ENCODE data around the gene SVEP1. TPM values are rescaled to one million over a fixed set of nuclear protein-coding genes. Genes with fewer than 3 reads are reported as not detected.

Gene SVEP1
- total and polyA plus RNA-seq, 8 donors = 0.43 to 64.4 (median 8.4) TPM

DNA sequence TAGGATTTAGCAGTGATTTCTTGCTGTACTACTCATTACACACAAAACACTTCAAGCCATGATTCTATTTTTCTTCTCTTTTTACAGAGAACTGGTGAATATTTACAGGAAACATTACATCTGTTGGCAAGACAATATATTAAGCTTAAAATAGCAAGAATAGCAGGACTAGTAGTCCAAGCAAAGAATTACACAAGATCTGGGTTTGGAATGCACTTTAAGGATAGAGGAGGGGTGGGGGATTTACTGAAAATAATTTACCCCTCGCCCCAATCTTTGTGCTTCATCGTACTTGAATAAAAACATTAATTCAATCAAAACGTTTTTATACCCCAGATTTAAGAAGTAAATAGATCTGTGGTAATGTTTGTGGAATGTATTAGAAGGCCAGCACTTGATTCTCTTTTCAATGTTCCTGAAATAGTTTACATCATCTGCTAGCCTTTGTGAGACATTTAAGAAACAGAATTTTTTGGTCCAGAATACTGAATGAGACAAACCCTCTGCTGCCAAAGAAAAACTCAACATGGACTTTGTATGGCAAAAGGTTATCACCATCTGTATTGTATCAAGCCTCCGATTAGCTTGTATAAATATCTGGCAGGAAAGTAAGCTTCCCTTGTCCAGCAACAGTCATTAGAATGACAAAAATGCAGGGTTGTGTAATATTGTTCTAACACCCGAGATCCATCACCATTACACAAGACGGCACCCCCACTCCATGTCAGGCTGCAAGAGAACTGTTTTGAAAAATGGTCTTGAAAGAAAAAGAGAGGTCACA, 23.8 kb downstream of the SVEP1 start:
- Histone ChIP-seq H3K4me3 (no peak overlapping the region), H3K27me3 (no peaks in the 10 kb centered on the region), H3K36me3 (no peaks in the 10 kb centered on the region), H3K27ac (peak overlapping the region in 4 of 5 donors; percentile 46 to 64 (median 58)), H3K4me1 (peaks cover 0 to 34% (median 14%) of the 10 kb centered on the region in 4 donors), H3K9me3 (peaks cover 0 to 4% (median 0%) of the 10 kb centered on the region in 4 donors)
- 10 to 24% (median 16%) methylated on average over 6 of the region's 6 CpGs for WGBS, 5 donors
- TF ChIP-seq POLR2AphosphoS5 (IDR thresholded peaks at IDR 0.05) (peak; percentile 49 to 86 (median 72)), EP300 (IDR thresholded peaks at IDR 0.05) (no peak)
- peak; percentile 28 to 86 for DNase-seq
- intact Hi-C loops (cut with DNase I; ENCODE audit: low total_unique reads) = no loop called here

DNA sequence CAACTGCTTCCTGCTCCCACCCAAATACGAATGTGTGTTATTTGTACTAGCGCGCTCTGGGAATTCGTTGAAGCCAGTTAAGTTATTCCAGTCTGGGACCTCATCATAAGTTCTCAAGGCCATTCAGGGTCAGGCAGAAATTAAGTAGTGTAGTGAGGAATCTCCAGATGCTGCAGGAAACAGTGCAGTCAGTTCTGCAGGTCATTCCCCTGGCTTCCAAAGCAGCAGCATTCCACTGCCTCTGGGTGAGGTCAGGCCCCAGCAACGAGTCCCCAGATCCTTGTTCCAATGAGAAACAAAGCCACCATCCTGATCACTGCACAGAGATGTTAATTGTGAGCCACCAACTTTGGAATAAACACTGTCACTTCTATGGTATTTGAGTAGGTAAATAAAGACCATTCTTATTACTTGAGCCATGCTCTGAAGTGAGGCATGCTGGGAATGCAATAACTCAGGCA, 33.1 kb downstream of the SVEP1 start:
- Histone ChIP-seq H3K27ac (no peak overlapping the region), H3K36me3 (no peaks in the 10 kb centered on the region), H3K27me3 (no peaks in the 10 kb centered on the region), H3K4me3 (no peak overlapping the region), H3K4me1 (no peaks in the 10 kb centered on the region), H3K9me3 (no peaks in the 10 kb centered on the region)
- TF ChIP-seq POLR2AphosphoS5 (IDR thresholded peaks at IDR 0.05) (no peak), EP300 (IDR thresholded peaks at IDR 0.05) (no peak), POLR2A (IDR thresholded peaks at IDR 0.05) (no peak)
- TF ChIP-seq, protein P1, sequence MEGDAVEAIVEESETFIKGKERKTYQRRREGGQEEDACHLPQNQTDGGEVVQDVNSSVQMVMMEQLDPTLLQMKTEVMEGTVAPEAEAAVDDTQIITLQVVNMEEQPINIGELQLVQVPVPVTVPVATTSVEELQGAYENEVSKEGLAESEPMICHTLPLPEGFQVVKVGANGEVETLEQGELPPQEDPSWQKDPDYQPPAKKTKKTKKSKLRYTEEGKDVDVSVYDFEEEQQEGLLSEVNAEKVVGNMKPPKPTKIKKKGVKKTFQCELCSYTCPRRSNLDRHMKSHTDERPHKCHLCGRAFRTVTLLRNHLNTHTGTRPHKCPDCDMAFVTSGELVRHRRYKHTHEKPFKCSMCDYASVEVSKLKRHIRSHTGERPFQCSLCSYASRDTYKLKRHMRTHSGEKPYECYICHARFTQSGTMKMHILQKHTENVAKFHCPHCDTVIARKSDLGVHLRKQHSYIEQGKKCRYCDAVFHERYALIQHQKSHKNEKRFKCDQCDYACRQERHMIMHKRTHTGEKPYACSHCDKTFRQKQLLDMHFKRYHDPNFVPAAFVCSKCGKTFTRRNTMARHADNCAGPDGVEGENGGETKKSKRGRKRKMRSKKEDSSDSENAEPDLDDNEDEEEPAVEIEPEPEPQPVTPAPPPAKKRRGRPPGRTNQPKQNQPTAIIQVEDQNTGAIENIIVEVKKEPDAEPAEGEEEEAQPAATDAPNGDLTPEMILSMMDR (IDR thresholded peaks at IDR 0.05) = no peak
- WGBS, 5 donors = 61 to 77% (median 70%) methylated on average over 5 of the region's 5 CpGs
- intact Hi-C loops (cut with DNase I; ENCODE audit: low total_unique reads) = no loop called here
- no peak for DNase-seq

DNA sequence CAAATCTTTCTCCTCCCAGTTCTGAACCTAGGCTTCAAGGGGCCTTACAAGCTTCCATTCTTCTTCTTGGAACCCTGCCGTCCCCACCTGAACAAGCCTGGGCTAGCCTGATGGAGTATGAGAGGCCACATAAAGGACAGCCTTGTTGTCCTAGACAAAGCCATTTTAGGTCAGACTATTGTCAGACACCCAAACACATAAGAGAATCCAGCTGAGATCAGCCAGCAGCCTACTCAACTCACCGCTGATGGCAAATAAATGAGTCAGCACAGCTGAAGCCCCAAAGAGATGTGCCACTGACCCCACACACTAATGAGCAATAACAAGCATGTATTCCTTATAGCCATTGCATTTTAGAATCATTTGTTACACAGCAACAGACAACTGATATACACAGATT, 33.8 kb downstream of the SVEP1 start:
- Histone ChIP-seq H3K27ac (no peak overlapping the region), H3K4me1 (no peaks in the 10 kb centered on the region), H3K27me3 (no peaks in the 10 kb centered on the region), H3K4me3 (no peak overlapping the region), H3K9me3 (no peaks in the 10 kb centered on the region), H3K36me3 (no peaks in the 10 kb centered on the region)
- no peak for DNase-seq
- no peak for TF ChIP-seq POLR2A (IDR thresholded peaks at IDR 0.05)
- TF ChIP-seq, protein P1 (IDR thresholded peaks at IDR 0.05) = no peak
- no peak for TF ChIP-seq POLR2AphosphoS5 (IDR thresholded peaks at IDR 0.05)
- TF ChIP-seq EP300 (IDR thresholded peaks at IDR 0.05) = no peak
- 67 to 95% (median 90%) methylated on average over 2 of the region's 2 CpGs for WGBS, 5 donors
- intact Hi-C loops (cut with DNase I; ENCODE audit: low total_unique reads) = no loop called here

DNA sequence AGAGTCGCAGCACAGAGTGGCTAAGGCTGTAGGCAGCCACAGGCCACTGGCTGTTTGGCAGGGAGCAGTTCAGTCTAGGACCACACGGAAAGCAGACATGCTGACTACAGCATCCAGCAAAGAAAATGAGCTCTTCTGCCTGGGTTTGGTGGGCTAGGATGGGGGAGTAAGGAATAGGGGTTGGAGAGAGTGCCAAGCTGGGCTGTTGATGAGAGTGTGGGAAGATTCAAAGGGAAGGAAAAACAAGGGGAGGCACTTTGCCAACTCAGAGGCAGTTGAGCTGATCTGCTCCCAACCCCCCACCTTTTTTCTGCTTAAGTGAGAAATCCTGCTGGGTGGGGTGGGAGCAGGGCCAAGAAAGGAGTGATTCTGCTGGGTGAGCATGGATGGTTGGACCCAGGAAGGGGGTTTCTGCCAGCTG, 35.9 kb downstream of the SVEP1 start:
- intact Hi-C loops (cut with DNase I; ENCODE audit: low total_unique reads) = no loop called here
- 59 to 79% (median 67%) methylated on average over 2 of the region's 2 CpGs for WGBS, 5 donors
- Histone ChIP-seq H3K9me3 (no peaks in the 10 kb centered on the region), H3K27me3 (no peaks in the 10 kb centered on the region), H3K4me3 (no peak overlapping the region), H3K4me1 (peaks cover 0 to 4% (median 0%) of the 10 kb centered on the region in 4 donors), H3K36me3 (no peaks in the 10 kb centered on the region), H3K27ac (no peak overlapping the region)
- DNase-seq = peak in 1 of 2 donors; percentile 56
- TF ChIP-seq POLR2AphosphoS5 (IDR thresholded peaks at IDR 0.05) (no peak), POLR2A (IDR thresholded peaks at IDR 0.05) (no peak), EP300 (IDR thresholded peaks at IDR 0.05) (no peak)
- TF ChIP-seq, protein P1 (IDR thresholded peaks at IDR 0.05) = no peak

DNA sequence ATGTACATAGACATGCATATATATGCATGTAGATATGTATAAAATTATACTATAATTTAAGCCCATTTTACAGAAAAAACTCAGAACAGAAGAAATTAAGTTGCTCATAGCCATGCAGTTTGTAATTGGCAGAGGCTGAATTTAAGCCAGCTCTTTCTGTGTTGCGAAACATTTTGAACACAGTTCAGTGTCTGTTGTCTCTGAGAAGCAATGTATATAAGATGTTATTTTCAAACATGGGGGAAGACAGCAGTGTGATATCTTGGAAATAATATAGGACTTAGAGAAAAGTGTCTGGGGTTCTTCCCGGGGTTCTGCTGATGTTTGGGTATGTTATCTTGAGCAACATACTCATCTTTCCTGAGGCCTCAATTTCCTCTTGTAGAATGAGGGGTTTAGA, 37.6 kb downstream of the SVEP1 start:
- Histone ChIP-seq H3K4me3 (no peak overlapping the region), H3K27me3 (no peaks in the 10 kb centered on the region), H3K4me1 (peaks cover 0 to 14% (median 0%) of the 10 kb centered on the region in 4 donors), H3K9me3 (no peaks in the 10 kb centered on the region), H3K27ac (no peak overlapping the region), H3K36me3 (no peaks in the 10 kb centered on the region)
- intact Hi-C loops (cut with DNase I; ENCODE audit: low total_unique reads) = no loop called here
- TF ChIP-seq EP300 (IDR thresholded peaks at IDR 0.05) (no peak), POLR2A (IDR thresholded peaks at IDR 0.05) (no peak), POLR2AphosphoS5 (IDR thresholded peaks at IDR 0.05) (no peak)
- TF ChIP-seq, protein P1 (IDR thresholded peaks at IDR 0.05) = no peak
- WGBS, 5 donors = 74 to 86% (median 83%) methylated on average over 2 of the region's 2 CpGs
- DNase-seq = no peak
